Measurements from ENCODE around the gene ZDHHC4. TPM values are rescaled to one million over a fixed set of nuclear protein-coding genes. Genes with fewer than 3 reads are reported as not detected.

ZDHHC4 gene
- total RNA-seq, 1 experiment from 2014 or later = 28.9 TPM

DNA sequence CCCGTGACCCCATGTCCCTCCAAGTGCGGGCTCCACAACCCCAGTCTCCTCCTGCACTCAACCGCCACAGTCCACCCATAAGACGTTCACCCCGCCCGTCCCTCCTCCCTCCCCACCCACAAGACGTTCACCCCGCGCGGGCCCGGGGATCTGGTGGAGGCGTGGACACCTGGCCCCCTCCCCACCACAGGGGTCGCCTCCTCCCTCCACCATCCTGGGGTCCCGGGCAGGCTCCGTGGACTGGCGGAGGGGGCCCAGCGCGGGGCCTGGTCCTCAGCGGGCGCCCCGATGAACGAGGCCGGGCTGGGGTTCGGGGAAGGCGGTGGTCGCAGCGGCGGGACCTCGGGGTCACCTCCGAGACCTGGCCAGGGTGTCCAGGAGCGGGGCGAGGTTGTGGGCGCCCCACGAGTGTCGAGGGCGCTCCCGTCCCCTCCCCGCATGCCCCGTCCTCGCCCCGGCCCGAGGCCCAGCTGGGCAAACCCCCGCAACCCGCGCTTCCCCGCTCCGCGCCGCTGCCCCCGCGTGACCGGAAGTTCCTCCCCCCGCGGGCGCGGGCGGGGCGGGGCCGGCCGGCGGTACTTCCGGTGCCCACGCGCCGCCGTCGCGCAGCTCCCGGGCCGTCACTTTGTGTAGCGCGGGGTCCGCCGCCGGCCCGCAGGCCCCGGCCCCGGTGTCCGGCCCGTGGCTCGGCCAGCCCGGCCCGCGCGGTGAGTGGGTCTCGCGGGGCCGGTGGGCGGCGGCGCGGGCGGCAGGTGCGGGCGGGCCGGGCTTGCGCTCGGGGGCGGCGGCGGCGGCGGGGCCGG, 59.7 kb downstream of the ZDHHC4 start, which contains the start of gene ZNF316:
ZNF316 (plus strand) TSS at position 578 of the 803 bp plus-strand sequence. CDS start 5,092 bp downstream, outside the sequence.
- H3K4me2 ChIP-seq (ENCODE audit: low read length) = peak within 1 kb of the TSS; percentile 96
- DNase-seq = peak; percentile 35
- peaks cover 7% of the 10 kb centered on the region for H3K36me3 ChIP-seq (ENCODE audit: low read depth, low read length)
- POLR2A ChIA-PET (ENCODE audit: unreplicated experiment) = interaction anchor here (0.5 kb wide), 1 partner anchor 647 kb away, joined by 5 read pairs; no protein-coding TSS in a partner anchor
- no TSS peak for BruUV-seq (replicated peaks)
- intact Hi-C loops (cut with micrococcal nuclease) = no loop called here
- H3K4me3 ChIP-seq (ENCODE audit: low read length) = peak within 1 kb of the TSS; percentile 82
- H3K9me3 ChIP-seq (ENCODE audit: low read length) = no peaks in the 10 kb centered on the region
- H3K27me3 ChIP-seq (ENCODE audit: low read length) = no peaks in the 10 kb centered on the region
- TF ChIP-seq, protein P1, sequence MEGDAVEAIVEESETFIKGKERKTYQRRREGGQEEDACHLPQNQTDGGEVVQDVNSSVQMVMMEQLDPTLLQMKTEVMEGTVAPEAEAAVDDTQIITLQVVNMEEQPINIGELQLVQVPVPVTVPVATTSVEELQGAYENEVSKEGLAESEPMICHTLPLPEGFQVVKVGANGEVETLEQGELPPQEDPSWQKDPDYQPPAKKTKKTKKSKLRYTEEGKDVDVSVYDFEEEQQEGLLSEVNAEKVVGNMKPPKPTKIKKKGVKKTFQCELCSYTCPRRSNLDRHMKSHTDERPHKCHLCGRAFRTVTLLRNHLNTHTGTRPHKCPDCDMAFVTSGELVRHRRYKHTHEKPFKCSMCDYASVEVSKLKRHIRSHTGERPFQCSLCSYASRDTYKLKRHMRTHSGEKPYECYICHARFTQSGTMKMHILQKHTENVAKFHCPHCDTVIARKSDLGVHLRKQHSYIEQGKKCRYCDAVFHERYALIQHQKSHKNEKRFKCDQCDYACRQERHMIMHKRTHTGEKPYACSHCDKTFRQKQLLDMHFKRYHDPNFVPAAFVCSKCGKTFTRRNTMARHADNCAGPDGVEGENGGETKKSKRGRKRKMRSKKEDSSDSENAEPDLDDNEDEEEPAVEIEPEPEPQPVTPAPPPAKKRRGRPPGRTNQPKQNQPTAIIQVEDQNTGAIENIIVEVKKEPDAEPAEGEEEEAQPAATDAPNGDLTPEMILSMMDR (conservative IDR thresholded peaks at IDR 0.05; ENCODE audit: low read depth, low read length) = no peak
- no peak for TF ChIP-seq EZH2 (IDR thresholded peaks at IDR 0.05; ENCODE audit: low read length, unreplicated experiment)
- no peak for TF ChIP-seq EZH2phosphoT487 (IDR thresholded peaks at IDR 0.05; ENCODE audit: borderline replicate concordance, low read length)
- no peaks in the 10 kb centered on the region for H3K9me2 ChIP-seq (replicated peaks; ENCODE audit: low read length)
- no peak within 1 kb of the TSS; the same call in 1 of the 2 replicates for H3K27ac ChIP-seq (ENCODE audit: low read length)
- peak; percentile 64 for ATAC-seq
- H3K4me1 ChIP-seq (ENCODE audit: insufficient read depth, low read length) = peaks cover 15% of the 10 kb centered on the region; the same call in 1 of the 2 replicates
- peaks cover 39% of the 10 kb centered on the region for H3K79me2 ChIP-seq (ENCODE audit: low read length)
- CTCF ChIA-PET = no interaction called here
- no peaks in the 10 kb centered on the region for H3F3A ChIP-seq (ENCODE audit: low read length, unreplicated experiment)
- no peaks in the 10 kb centered on the region for H4K20me1 ChIP-seq (ENCODE audit: low read length)
- peak within 1 kb of the TSS; percentile 73 for H2AFZ ChIP-seq (ENCODE audit: low read length)
- H3K9ac ChIP-seq (ENCODE audit: low read length) = peak within 1 kb of the TSS; percentile 91

DNA sequence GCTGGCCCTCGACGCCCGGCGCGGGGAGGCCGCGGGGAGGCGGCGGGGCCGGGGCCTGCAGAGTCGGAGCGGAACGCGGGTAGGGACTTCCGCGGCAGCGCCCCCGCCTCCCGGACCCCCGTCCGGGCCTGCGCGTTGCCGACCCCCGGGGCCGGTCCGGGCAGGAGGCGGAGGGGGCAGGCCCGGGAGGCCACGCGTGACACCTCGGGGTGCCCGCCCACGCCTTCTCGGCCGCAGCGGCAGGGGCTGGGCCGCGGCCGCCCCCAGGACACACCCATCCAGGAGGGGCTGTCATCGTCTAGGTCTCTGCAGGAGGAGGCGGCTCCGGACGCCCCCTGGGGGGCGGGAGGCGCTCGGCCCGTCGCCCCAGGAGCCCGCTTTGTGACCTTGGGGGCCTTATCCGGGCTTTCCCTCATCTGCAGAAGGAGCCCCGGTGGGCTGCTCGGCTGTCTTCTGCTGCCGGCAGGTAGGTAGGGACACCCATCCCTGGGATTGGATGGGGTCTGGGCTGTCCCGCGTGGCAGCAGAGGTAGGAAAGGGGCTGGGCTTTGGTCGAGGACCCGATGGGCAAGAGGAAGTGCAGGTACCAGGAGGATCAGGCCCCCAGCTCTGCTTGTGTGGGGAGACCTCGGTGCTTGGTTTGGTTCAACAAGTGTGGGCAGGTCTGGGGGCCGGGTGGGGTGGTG, 60.4 kb downstream of the ZDHHC4 start:
- peak; percentile 14 for DNase-seq
- peak; percentile 69 for ATAC-seq
- H3K27me3 ChIP-seq (ENCODE audit: low read length) = no peaks in the 10 kb centered on the region
- H3K4me1 ChIP-seq (ENCODE audit: insufficient read depth, low read length) = peaks cover 15% of the 10 kb centered on the region; the same call in 1 of the 2 replicates
- peak overlapping the region; percentile 75 for H3K4me3 ChIP-seq (ENCODE audit: low read length)
- H3F3A ChIP-seq (ENCODE audit: low read length, unreplicated experiment) = no peaks in the 10 kb centered on the region
- H3K9me2 ChIP-seq (replicated peaks; ENCODE audit: low read length) = no peaks in the 10 kb centered on the region
- peak overlapping the region; percentile 68 for H3K9ac ChIP-seq (ENCODE audit: low read length)
- no peak overlapping the region for H3K27ac ChIP-seq (ENCODE audit: low read length)
- intact Hi-C loops (cut with micrococcal nuclease) = no loop called here
- BruUV-seq (replicated peaks) = no TSS peak
- ChIA-PET POLR2A (ENCODE audit: unreplicated experiment) (no interaction called here), CTCF (no interaction called here)
- no peaks in the 10 kb centered on the region for H4K20me1 ChIP-seq (ENCODE audit: low read length)
- 0 out of 2 replicates have a peak overlapping the region, but pooled peaks have one; percentile 34 for H2AFZ ChIP-seq (ENCODE audit: low read length)
- H3K36me3 ChIP-seq (ENCODE audit: low read depth, low read length) = peaks cover 7% of the 10 kb centered on the region
- H3K9me3 ChIP-seq (ENCODE audit: low read length) = no peaks in the 10 kb centered on the region
- H3K79me2 ChIP-seq (ENCODE audit: low read length) = peaks cover 39% of the 10 kb centered on the region
- H3K4me2 ChIP-seq (ENCODE audit: low read length) = peak overlapping the region; percentile 88
- TF ChIP-seq EZH2phosphoT487 (IDR thresholded peaks at IDR 0.05; ENCODE audit: borderline replicate concordance, low read length) (no peak), EZH2 (IDR thresholded peaks at IDR 0.05; ENCODE audit: low read length, unreplicated experiment) (no peak)
- TF ChIP-seq, protein P1 (conservative IDR thresholded peaks at IDR 0.05; ENCODE audit: low read depth, low read length) = peak; percentile 41; the same call in 1 of the 2 replicates

Other genes starting within 250 kb of the ZDHHC4 start
- gene FAM220A, start 228.5 kb upstream of the ZDHHC4 start, total RNA-seq (2014; rRNA removed) = 19.1 and 19.3 TPM in 2 replicates
- gene RAC1, start 202.9 kb upstream of the ZDHHC4 start, total RNA-seq (2014; rRNA removed) = 89.7 and 138 TPM in 2 replicates
- 23.4 and 34.5 TPM in 2 replicates for gene DAGLB, start 129.5 kb upstream of the ZDHHC4 start, total RNA-seq (2014; rRNA removed)
- gene KDELR2, start 93.3 kb upstream of the ZDHHC4 start, total RNA-seq (2014; rRNA removed) = 107 and 109 TPM in 2 replicates
- gene GRID2IP, start 26.0 kb upstream of the ZDHHC4 start, total RNA-seq (2014; rRNA removed) = not detected in 2 replicates
- gene INTS15, start 12.6 kb downstream of the ZDHHC4 start, total RNA-seq (2014; rRNA removed) = 22.7 and 23.5 TPM in 2 replicates
- gene ZNF853, start 38.2 kb downstream of the ZDHHC4 start, total RNA-seq (2014; rRNA removed) = 1.0 and 1.6 TPM in 2 replicates
- gene ZNF316, start 59.9 kb downstream of the ZDHHC4 start, total RNA-seq (2014; rRNA removed) = 17.5 and 26.7 TPM in 2 replicates
- 12.5 and 27.6 TPM in 2 replicates for gene ZNF12, start 129.5 kb downstream of the ZDHHC4 start, total RNA-seq (2014; rRNA removed)
- gene RSPH10B2, start 176.6 kb downstream of the ZDHHC4 start, total RNA-seq (2014; rRNA removed) = 0.47 TPM in 1 of 2 replicates, not detected in the other
- gene CCZ1B, start 248.8 kb downstream of the ZDHHC4 start, total RNA-seq (2014; rRNA removed) = 36.9 and 73.6 TPM in 2 replicates